Raji (cell line): ENCODE measurements around the gene SLC15A2.
A peak's percentile ranks its signal among the peaks of the same experiment; 100 is the strongest.

ENCODE experiments used
- POLR2A ChIP-seq: IDR thresholded peaks from 2 replicates; pipeline ENCODE4 v1.6.1; 2011; ENCODE audit warnings: low read depth, low read length, control low read depth; ENCODE audit not compliant: insufficient read depth

The SLC15A2 gene

GRCh38 chr3:121970047-121970446 is 75.8 kb downstream of the SLC15A2 start:
- no peak for TF ChIP-seq POLR2A

DNA sequence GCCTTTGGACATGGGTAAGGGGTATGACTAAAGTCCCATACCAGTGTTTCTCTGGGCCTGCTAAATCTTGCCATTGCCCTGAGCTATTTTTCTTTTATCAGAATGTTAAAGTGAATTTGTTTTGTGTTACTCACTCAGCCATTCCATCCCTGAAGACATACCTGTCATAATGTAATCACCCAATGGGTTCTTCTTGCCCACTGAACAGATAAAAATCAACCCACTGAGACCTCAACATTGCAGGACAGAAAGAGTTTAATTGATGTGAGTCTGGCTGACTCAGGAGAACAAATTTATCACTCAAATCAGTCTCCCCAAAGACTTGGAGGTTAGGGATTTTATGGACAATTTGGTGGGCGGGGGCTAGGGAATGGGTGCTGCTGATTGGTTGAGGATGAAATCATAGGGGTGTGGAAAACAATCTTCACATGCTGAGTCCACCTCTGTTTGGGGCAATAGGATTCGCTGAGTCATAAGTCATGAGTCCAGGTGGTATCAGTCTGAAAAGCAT is 80.5 kb downstream of the SLC15A2 start:
- TF ChIP-seq POLR2A, result no peak

DNA sequence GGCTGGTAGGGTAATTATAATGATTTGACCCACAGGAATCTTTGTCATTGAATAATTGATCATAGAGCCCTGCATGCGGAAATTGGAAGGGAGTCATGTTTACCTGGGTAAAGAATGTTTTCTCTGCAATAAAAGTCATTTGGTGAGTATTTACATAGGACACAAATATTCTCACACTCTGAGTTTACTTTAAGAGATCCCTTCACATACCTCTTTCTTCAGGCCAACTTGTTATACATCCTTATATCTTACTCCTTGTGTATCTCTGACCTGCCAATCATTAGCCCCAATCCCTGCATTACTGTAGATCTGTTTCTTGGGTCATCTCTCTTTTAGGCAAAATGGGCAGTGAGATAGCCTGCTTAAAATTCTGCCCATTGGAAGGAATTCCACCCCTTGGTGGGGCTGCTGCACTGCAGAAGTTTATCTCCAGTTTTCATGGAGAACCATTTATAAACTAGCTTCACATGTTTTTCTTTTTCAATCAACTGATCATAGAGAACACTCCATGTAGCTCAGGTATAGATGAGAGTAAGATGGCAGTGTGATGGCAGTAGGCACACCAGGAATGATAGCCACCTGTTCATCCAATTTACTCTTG is 81.6 kb downstream of the SLC15A2 start:
- TF ChIP-seq POLR2A, result no peak

GRCh38 chr3:121976727-121977126 is 82.5 kb downstream of the SLC15A2 start:
- TF ChIP-seq POLR2A, result no peak

- TF ChIP-seq POLR2A, result no peak
Measured at GRCh38 chr3:121979246-121979645, 85.0 kb downstream of the SLC15A2 start.

- TF ChIP-seq POLR2A, result no peak
Measured at GRCh38 chr3:121979734-121980449, 85.7 kb downstream of the SLC15A2 start.

GRCh38 chr3:121980450-121980796 is 86.2 kb downstream of the SLC15A2 start:
- TF ChIP-seq POLR2A, result no peak

- no peak for TF ChIP-seq POLR2A
Measured at GRCh38 chr3:121981473-121981872, 87.3 kb downstream of the SLC15A2 start.

GRCh38 chr3:121985846-121986245 is 91.6 kb downstream of the SLC15A2 start:
- TF ChIP-seq POLR2A, result no peak

DNA sequence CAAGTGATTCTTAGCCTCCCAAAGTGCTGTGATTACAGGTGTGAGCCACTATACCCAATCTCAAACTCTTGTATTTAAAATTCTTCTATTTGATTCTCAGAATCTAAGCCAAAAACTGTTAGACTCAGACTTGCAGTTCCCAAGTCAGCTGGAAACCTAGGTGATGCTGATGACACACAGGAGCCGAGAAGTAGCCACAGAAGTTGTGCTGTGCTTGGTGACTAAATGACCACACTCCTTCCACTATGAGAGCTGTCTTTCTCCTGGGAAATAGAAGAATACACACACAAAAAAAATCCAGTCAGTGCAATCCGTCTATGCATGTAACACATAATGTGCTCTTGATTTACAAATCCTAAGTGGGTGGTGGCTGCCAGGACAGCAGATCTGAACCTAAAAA is 93.9 kb downstream of the SLC15A2 start:
- no peak for TF ChIP-seq POLR2A

- TF ChIP-seq POLR2A, result no peak
Measured at GRCh38 chr3:121989943-121990342, 95.7 kb downstream of the SLC15A2 start.

GRCh38 chr3:121992601-121993560 is 98.7 kb downstream of the SLC15A2 start:
- TF ChIP-seq POLR2A, result peak; percentile 36; the same call in 1 of the 2 replicates
